Keratinocyte (primary cell): Measurements from ENCODE around the gene PLSCR3. TPM values are rescaled to one million over a fixed set of nuclear protein-coding genes. Genes with fewer than 3 reads are reported as not detected.
A peak's percentile ranks its signal among the peaks of the same experiment; 100 is the strongest.

ENCODE experiments used
- DNase-seq: peaks from one replicate; pipeline ENCODE4 v3.0.0-alpha.2; 2011; ENCODE audit warnings: low read depth, missing footprints, low spot score
- FAIRE-seq: peaks from 2 replicates; lab custom pipeline; 2011; peaks lifted over from hg19 to GRCh38; lab: Jason Lieb, UNC
- H2AFZ ChIP-seq: 2 replicates; pipeline ENCODE4 v1.6.0; 2012; ENCODE audit warnings: low read length, control low read depth, inconsistent platforms; ENCODE audit not compliant: control insufficient read depth
- H3K27ac ChIP-seq: 2 replicates; pipeline ENCODE4 v1.5.1; 2011; ENCODE audit warnings: low read length; ENCODE audit not compliant: control insufficient read depth, insufficient read depth
- H3K27me3 ChIP-seq: 3 replicates; pipeline ENCODE4 v1.6.0; 2011; ENCODE audit warnings: low read length; ENCODE audit not compliant: control insufficient read depth, insufficient read depth; ENCODE audit errors: extremely low read depth
- H3K36me3 ChIP-seq, 2 experiments: 2 replicates in 1 of 2; 3 replicates in 1 of 2; pipeline ENCODE4 v1.5.1; 2011; ENCODE audit warnings: low read length in 2 of 2, mild to moderate bottlenecking in 1 of 2; ENCODE audit not compliant: control insufficient read depth in 2 of 2, insufficient read depth in 2 of 2; ENCODE audit errors: extremely low read depth in 1 of 2
- H3K4me1 ChIP-seq: 3 replicates; pipeline ENCODE4 v1.5.1; 2011; ENCODE audit warnings: low read length; ENCODE audit not compliant: control insufficient read depth, insufficient read depth; ENCODE audit errors: extremely low read depth
- H3K4me2 ChIP-seq: 3 replicates; pipeline ENCODE4 v1.6.0; 2011; ENCODE audit warnings: low read depth, low read length; ENCODE audit not compliant: control insufficient read depth, insufficient read depth; ENCODE audit errors: extremely low read depth
- H3K4me3 ChIP-seq, 3 experiments: fragments of 200-600 bp in 1 of 3; sonication (generic) in 1 of 3; 2 replicates in 2 of 3; 3 replicates in 1 of 3; pipeline ENCODE4 v1.5.1; 2011 to 2016; ENCODE audit warnings: low read length in 3 of 3, mild to moderate bottlenecking in 3 of 3, control low read depth in 2 of 3, inconsistent platforms in 1 of 3, low read depth in 1 of 3, mixed read lengths in 1 of 3, mixed run types in 1 of 3, moderate library complexity in 1 of 3; ENCODE audit not compliant: control insufficient read depth in 2 of 3, insufficient read depth in 2 of 3; ENCODE audit errors: extremely low read depth in 1 of 3
- H3K79me2 ChIP-seq: 2 replicates; pipeline ENCODE4 v1.6.0; 2012; ENCODE audit warnings: low read length; ENCODE audit not compliant: control insufficient read depth, insufficient read depth
- H3K9ac ChIP-seq: 3 replicates; pipeline ENCODE4 v1.6.0; 2011; ENCODE audit warnings: low read length; ENCODE audit not compliant: control insufficient read depth, insufficient read depth; ENCODE audit errors: extremely low read depth
- H3K9me1 ChIP-seq: 3 replicates; pipeline ENCODE4 v1.6.0; 2011; ENCODE audit warnings: low read length; ENCODE audit not compliant: control insufficient read depth, insufficient read depth; ENCODE audit errors: extremely low read depth
- H3K9me3 ChIP-seq: 2 replicates; pipeline ENCODE4 v1.5.1; 2012; ENCODE audit warnings: low read depth, low read length; ENCODE audit not compliant: control insufficient read depth
- H4K20me1 ChIP-seq: 3 replicates; pipeline ENCODE4 v1.6.0; 2011; ENCODE audit warnings: low read length; ENCODE audit not compliant: control insufficient read depth, insufficient read depth; ENCODE audit errors: extremely low read depth
- EZH2 ChIP-seq: IDR thresholded peaks from one replicate; pipeline ENCODE4 v1.6.1; 2012; ENCODE audit warnings: inconsistent platforms, mild to moderate bottlenecking, low read length, moderate library complexity
- dilution Hi-C: fragments of 300-500 bp; cut with MboI; formaldehyde crosslinking; loops from one replicate; pipeline ENCODE4 v1.7.0; 2020; ENCODE audit warnings: low sequenced_read_pairs; ENCODE audit not compliant: extremely low pct_ligation_motif_present
- polyA plus RNA-seq, 5 experiments: library from polyadenylated mRNA; depleted of rRNA in 3 of 5; stranded (reverse) in 3 of 5; stranded (forward) in 1 of 5; unstranded in 1 of 5; fragments of >200 nt; gene quantifications; 1 replicate in 1 of 5; 2 replicates in 3 of 5; 3 replicates in 1 of 5; pipeline versions ENCODE4 v1.2.1 to v1.2.3, GENCODE V29; 2011 to 2012; ENCODE audit warnings: missing spikeins in 2 of 5, low read depth in 1 of 5, low replicate concordance in 1 of 5
- TF ChIP-seq, protein P1 (sequence below), 3 experiments: IDR thresholded peaks in 1 of 3; conservative IDR thresholded peaks in 1 of 3; optimal IDR thresholded peaks in 1 of 3; 2 replicates in 2 of 3; 3 replicates in 1 of 3; pipeline versions ENCODE3 to v1.5.1; 2011; ENCODE audit warnings: low read length in 3 of 3, mild to moderate bottlenecking in 3 of 3, moderate library complexity in 2 of 3, control low read depth in 1 of 3, inconsistent platforms in 1 of 3; ENCODE audit not compliant: insufficient read depth in 2 of 3; ENCODE audit errors: extremely low read depth in 1 of 3

The PLSCR3 gene
- polyA plus RNA-seq, 1 donor (not counting 4 experiments of a cell fraction or from before 2014, with no cell fraction given): 30.5 TPM

DNA sequence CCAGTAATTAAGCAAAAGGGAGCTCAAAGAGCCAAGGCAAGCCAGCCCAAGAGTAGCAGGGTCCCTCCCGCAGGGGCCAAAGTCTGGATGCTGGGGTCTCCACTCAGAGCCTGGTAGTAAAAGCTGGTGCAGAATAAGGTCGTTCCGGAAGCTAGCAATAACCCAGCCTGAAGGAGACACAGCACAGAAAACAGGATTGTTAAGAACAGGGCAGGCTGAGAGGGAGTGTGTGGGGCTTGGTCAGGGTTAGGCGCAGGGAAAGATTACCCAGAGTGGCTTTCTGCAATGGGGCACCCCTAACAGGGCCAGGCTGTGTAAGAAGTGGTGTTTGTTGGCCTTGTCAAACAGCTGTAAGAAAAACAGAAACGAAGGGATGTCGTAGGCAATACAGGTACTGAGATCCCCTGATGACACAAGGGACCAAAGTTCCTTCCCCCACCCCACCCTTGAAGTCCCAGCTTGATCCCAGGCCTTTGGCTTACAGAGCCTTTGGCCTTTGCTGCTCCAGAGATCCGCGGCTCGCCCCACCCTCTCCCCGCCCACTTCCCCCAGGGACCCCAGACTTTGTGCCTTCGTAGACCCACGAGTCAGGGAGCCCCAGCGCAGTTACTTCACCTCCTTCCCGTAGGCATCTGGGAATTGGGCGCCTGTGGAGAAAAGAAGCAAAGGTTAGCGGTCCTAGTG is 8.9 kb upstream of the PLSCR3 start:
- peak overlapping the region; percentile 52 for H2AFZ ChIP-seq
- H3K4me2 ChIP-seq: peak overlapping the region; percentile 89
- dilution Hi-C loops: no loop called here
- peaks cover 3% of the 10 kb centered on the region for H3K9me1 ChIP-seq
- peak overlapping the region; percentile 40 for H3K27ac ChIP-seq
- DNase-seq (no peak), FAIRE-seq (peak; percentile 62)
- no peaks in the 10 kb centered on the region for H3K9me3 ChIP-seq
- peaks cover 5% of the 10 kb centered on the region for H3K79me2 ChIP-seq
- H3K36me3 ChIP-seq: no peaks in the 10 kb centered on the region
- no peak for TF ChIP-seq EZH2
- TF ChIP-seq, protein P1, sequence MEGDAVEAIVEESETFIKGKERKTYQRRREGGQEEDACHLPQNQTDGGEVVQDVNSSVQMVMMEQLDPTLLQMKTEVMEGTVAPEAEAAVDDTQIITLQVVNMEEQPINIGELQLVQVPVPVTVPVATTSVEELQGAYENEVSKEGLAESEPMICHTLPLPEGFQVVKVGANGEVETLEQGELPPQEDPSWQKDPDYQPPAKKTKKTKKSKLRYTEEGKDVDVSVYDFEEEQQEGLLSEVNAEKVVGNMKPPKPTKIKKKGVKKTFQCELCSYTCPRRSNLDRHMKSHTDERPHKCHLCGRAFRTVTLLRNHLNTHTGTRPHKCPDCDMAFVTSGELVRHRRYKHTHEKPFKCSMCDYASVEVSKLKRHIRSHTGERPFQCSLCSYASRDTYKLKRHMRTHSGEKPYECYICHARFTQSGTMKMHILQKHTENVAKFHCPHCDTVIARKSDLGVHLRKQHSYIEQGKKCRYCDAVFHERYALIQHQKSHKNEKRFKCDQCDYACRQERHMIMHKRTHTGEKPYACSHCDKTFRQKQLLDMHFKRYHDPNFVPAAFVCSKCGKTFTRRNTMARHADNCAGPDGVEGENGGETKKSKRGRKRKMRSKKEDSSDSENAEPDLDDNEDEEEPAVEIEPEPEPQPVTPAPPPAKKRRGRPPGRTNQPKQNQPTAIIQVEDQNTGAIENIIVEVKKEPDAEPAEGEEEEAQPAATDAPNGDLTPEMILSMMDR (optimal IDR thresholded peaks at IDR 0.05 in 1 of 3, IDR thresholded peaks at IDR 0.05 in 1 of 3, conservative IDR thresholded peaks at IDR 0.05 in 1 of 3; ENCODE audit: extremely low read depth in 1 of 3, insufficient read depth in 2 of 3, low read length in 3 of 3): no peak
- H3K4me3 ChIP-seq: peak overlapping the region; percentile 60 to 86 (median 84)
- H3K27me3 ChIP-seq: no peaks in the 10 kb centered on the region
- peaks cover 15% of the 10 kb centered on the region for H3K4me1 ChIP-seq
- peak overlapping the region; percentile 78 for H3K9ac ChIP-seq
- H4K20me1 ChIP-seq: no peaks in the 10 kb centered on the region

DNA sequence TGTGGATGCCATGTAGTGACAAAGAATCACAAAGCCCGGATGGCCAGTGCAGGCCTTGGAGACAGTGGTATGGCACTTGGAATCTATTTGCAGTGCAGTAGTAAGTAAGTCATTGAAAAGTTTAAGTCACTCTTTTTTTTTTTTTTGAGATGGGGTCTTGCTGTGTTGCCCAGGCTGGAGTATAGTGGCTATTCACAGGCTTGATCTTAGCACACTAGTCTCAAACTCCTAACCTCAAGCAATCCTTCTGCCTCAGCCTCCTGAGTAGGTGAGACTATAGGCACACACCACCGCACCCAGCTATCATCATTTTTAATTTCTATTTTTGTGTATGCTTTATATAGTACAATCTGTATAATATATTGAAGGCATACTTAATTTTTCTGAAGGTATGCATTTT is 4.3 kb upstream of the PLSCR3 start:
- Histone ChIP-seq H3K9me1 (peaks cover 3% of the 10 kb centered on the region), H2AFZ (no peak overlapping the region), H3K36me3 (no peaks in the 10 kb centered on the region), H3K4me1 (peaks cover 11% of the 10 kb centered on the region), H3K79me2 (peaks cover 10% of the 10 kb centered on the region), H3K4me3 (no peak overlapping the region), H3K27ac (no peak overlapping the region), H4K20me1 (no peaks in the 10 kb centered on the region), H3K27me3 (no peaks in the 10 kb centered on the region), H3K9ac (no peak overlapping the region), H3K4me2 (no peak overlapping the region), H3K9me3 (no peaks in the 10 kb centered on the region)
- TF ChIP-seq, protein P1 (optimal IDR thresholded peaks at IDR 0.05 in 1 of 3, IDR thresholded peaks at IDR 0.05 in 1 of 3, conservative IDR thresholded peaks at IDR 0.05 in 1 of 3; ENCODE audit: extremely low read depth in 1 of 3, insufficient read depth in 2 of 3, low read length in 3 of 3): no peak
- no peak for TF ChIP-seq EZH2
- DNase-seq (no peak), FAIRE-seq (no peak)
- dilution Hi-C loops: no loop called here
